GM18873 (cell line): Measurements from ENCODE around the gene CLDN5.
"Not testable (repeated sequence)": the region's sequence is repeated elsewhere in the genome, so short reads cannot be mapped to it uniquely, and the experiment has no call there.

Experiments used
- ATAC-seq: cut with Tn5 transposase; IDR thresholded peaks from one replicate; pipeline ENCODE4 v1.9.1; 2021; ENCODE audit warnings: mild to moderate bottlenecking, moderate library complexity, moderate number of reproducible peaks; ENCODE audit not compliant: unreplicated experiment, low FRiP score

CLDN5 gene

DNA sequence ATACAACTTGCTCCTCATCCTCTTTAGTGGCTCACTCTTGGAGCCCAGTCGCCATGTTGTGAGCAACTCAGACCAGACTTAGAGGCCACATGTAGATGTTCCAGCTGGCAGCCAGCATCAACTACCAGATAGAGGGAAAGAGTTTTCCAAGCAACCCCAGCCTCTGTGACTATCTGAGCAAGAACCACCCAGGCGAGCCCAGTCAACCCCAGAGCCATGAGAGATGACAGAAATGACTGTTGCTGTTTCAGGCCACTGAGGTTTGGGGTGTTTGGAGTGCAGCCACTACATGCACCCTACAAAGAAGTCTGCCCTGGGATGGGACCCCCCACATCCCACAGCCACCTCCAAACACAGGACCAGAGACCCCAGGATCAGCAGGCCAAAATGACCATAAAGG lies 24.8 kb upstream of the CLDN5 start:
- no peak for ATAC-seq

DNA sequence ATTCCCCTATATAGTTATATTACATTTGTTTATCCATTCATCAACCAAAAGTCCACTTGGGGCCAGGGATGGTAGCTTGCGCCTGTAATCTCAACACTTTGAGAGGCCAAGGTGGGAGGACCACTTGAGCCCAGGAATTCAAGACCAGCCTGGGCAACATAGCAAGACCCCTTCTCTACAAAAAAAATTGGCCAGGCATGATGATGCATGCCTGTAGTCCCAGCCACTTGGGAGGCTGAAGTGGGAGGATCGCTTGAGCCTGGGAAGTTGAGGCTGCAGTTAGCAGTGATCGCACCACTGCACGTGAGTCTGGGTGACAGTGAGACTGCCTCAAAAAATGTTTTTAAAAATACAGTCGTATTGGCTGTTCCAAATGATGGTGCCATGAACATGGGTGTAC lies 24.2 kb upstream of the CLDN5 start:
- not testable (repeated sequence) for ATAC-seq

DNA sequence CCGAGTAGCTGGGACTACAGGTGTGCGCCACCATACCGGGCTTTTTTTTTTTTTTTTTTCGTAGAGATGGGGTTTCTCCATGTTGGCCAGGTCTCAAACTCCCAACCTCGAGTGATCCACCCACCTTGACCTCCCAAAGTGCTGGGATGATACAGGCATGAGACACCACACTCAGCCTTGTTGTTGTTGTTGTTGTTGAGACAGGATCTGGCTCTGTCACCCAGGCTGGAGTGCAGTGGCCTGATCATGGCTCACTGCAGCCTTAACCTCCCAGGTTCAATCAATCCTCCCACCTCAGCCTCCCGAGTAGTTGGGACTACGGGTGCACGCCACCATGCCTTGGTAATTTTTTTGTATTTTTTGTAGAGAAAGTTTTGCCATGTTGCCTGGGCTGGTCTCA lies 23.4 kb upstream of the CLDN5 start:
- no peak for ATAC-seq

- no peak for ATAC-seq
Observed at GRCh38 chr22:19546680-19547079, 22.5 kb upstream of the CLDN5 start.

DNA sequence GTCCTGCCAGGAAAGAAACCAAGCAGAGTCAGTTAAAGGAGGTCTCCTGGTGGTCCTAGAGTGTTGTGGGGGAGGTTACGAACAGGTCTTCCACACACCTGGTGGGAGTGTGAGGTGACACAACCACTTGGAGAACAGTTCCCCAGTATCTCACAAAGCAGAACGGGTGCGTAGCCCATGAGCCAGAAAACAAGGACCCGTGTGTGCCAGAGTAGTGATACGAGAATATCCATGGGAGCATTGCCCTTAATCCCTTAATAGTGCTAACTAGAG lies 21.7 kb upstream of the CLDN5 start:
- no peak for ATAC-seq

DNA sequence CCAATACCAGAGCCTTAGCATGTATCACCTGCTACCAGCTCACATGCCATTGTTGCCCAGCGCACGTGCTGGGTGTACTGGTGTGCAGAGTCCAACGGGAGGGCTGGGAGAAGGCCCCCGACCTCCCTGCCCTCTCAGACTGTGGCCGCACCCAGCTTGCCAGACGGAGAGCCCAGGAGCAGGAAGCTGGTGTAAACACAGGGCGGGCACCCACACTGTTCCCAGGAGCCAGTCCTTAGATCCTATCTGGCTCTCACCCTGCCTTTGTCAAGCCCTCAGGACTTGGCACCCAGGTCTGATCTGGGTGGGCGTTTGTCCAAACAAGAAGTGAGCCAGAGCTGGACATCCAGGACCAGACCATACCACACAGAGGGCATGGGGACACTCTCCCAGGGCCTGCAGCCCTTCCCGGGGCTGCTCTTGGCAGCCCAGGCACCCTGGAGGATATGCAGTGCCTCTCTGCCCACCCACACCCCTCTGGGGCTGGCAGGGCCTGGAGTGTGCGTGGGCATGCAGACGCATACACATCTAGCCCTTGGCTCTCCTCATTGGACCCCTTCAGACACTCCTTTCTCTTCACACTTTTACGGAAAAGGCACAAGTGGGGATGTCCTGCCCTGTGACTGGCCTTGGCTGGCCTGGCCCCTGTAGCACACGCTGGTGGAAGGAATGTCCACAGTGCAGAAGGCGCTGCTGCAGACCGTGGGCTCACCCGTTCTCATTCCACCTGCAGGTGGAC lies 19.9 kb upstream of the CLDN5 start:
- ATAC-seq: no peak

- no peak for ATAC-seq
Observed at GRCh38 chr22:19540394-19540793, 16.2 kb upstream of the CLDN5 start.

GRCh38 chr22:19537941-19538488 lies 13.8 kb upstream of the CLDN5 start:
- ATAC-seq: no peak

- no peak for ATAC-seq
Observed at GRCh38 chr22:19536564-19536963, 12.4 kb upstream of the CLDN5 start.

- ATAC-seq: no peak
Observed at GRCh38 chr22:19535001-19535400, 10.8 kb upstream of the CLDN5 start.

DNA sequence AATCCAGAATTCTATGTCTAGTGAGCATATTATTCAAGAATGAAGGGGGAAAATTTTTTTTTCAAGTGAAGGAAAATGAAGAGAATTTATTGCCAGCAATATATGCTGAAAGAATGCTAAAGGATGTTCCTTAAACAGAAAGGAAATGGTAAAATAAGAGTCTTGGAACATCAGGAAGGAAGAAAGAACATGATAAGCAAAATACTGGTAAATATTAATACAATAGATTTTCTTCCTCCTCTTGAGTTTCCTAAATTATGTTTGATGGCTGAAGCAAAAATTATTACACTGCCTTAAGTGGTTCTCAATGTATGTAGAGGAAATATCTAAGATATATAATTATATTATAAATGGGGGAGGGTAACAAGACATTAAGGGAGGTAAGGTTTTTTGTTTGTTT lies 9.6 kb upstream of the CLDN5 start:
- ATAC-seq: no peak

- ATAC-seq: no peak
Observed at GRCh38 chr22:19533049-19533626, 8.9 kb upstream of the CLDN5 start.

- not testable (repeated sequence) for ATAC-seq
Observed at GRCh38 chr22:19531327-19531726, 7.1 kb upstream of the CLDN5 start.

DNA sequence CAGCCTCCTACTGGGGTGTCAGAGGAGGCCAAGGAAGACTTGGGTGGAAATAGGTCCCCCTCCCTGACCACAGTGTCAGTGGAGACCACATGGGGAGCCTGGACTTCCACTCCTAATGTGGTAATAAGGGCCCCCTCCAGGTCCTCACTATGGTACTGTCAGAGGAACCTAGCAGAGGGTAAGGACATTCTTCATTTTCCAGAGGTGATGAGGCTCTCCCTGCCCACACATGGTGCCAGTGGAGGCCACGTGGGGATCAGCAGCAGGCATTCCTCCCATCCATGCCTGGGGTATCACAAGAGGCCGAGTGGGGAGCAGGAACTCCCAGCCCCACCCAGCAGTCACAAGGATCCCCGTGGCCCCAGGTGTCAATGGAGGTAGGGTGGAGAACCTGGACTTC lies 6.5 kb upstream of the CLDN5 start:
- no peak for ATAC-seq

DNA sequence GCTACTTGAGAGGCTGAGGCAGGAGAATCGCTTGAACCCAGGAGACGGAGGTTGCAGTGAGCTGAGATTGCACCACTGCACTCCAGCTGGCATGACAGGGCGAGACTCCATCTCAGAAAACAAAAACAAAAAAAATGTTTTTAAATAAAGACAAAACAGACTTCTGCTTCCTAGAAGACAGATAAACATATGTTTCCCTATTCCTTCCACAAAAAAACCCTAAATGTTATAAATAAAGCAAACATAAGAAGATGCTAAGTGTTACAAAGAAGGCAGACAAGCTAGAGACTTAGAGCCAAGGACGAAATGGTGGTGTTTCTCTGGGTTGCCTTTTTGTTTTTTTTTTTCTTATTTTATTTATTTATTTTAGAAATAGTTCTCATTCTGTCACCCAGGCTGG lies 5.6 kb upstream of the CLDN5 start:
- no peak for ATAC-seq

DNA sequence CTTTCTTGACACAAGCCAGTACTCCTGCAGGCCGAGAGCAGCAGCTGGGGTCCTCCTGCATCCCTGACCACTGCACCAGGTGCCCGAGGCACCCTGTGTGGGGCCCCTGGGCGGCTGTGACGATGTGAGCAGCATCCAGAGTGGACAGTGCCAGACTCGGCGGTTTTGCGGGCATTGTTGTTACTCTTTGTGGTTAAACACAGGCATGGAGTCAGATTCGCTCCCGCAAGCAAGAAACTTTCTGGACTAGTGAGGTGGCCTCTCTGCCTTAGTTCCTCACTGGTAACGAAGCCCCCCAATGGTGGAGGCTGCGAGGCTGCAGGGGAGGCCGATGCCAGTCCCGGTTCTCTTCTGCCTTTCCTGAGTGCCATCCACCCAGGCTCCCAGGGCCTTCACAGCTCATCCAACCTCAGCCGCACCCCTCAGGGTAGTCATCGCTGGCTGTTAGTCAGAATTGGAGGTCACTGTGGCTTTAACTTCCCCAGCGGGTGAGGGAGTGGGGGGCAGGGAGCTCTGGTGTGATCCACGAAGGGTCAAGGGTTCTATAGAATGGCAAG lies 3.7 kb upstream of the CLDN5 start:
- no peak for ATAC-seq

DNA sequence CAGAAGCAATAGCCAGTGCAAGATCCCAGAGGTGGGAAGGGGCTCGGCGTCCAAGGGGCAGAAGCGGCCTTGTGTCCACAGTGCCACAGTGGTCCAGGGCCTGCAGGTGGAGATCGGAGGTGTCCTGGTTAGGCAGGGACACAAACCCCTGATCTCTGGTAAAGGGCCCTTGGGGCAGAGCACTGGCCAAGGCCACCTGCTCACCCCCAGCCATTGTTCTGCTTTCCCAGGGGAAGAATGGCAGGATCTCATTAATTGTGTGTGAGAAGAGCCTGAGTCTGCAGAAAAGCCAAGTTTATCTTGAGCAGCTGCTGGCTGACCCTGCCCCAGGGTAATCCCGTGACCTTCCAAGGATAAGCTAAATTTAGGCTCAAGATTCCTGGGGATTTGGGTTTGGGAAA lies 3.1 kb upstream of the CLDN5 start:
- no peak for ATAC-seq

- no peak for ATAC-seq
Observed at GRCh38 chr22:19526702-19527111, 2.5 kb upstream of the CLDN5 start.

GRCh38 chr22:19526076-19526701 lies 2.0 kb upstream of the CLDN5 start:
- no peak for ATAC-seq

DNA sequence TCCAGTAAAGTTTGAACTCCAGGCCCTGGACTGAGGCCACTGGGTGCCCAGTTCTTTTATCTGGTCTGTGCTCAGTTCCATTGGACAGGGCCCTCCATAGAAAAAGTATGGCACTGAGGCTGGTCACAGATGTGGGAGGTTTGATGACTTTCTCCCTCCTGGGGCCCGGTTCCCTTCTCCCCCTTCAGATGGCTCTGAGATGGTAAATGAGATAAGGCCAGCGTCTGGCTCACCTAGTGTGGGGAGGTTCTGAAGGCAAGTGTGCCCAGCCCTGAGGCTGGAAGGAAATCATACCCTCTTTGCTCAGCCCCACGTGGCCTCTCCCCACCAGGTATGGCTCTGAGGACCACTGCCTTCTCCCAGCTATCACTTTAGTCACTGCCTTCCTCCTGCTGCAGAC lies 1.5 kb upstream of the CLDN5 start:
- no peak for ATAC-seq

DNA sequence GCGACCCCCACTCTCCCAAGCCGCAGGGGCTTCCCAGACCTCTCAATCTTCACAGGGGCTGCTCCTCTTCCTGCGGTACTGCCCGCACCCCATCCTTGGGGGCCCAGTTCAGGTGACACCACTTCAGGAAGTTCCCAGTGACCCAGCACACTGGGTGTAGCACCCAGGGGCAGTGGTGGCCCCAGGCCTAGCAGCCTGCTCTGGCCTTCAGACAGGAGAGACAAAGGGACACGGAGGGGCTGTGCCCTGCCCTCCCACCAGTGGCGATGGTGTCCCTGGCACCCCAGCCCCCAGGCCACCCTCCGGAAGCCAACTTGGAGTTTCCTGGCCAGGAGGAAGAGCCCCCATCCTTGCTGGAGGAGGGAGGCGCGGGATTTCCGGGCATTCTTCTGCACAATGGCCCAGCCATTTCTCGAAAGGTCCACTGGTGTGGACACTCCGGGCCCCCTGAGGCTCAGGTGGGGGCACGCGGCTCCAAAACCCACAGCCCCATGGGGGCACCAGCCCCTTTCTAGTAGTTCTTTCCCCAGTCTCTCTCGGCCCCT lies 978 bp upstream of the CLDN5 start:
- no peak for ATAC-seq
